ENCODE results near the gene CFAP57. TPM values are rescaled to one million over a fixed set of nuclear protein-coding genes. Genes with fewer than 3 reads are reported as not detected.
"Not testable (repeated sequence)": the region's sequence is repeated elsewhere in the genome, so short reads cannot be mapped to it uniquely, and the experiment has no call there.

CFAP57 gene
- under 1 TPM; 0.32 to 0.35 TPM for total RNA-seq

DNA sequence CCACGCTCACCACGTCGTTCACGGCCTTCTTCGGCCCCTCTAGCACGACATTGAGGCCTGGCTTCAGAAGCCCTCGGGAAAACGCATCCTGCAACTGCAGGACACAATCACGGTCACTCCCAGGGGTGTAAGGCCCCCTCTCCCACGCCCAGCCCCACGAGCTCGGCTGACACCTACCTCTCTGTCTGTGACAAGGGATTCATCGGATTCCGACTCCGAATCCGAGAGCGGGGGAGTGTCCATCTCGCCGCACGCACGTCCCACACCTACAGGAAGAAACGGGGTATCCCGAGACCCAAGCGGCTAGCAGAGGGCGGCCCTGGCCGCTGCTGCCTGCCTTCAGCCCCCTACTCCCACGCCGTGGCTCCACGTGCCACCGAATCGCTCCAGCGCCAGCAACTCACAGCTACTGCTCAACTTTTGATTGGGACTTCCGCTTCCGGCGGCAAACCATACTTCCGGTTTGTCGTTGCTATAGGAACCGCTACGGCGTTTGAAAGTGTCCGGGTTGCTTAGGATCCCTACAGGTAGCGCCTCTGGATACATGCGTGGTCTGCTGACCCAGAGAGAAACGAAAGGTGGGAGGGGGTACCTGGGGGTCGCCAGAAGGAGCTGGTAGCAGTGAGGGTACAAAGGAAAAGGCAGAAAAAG is at the start of gene CFAP57, which contains the start of gene EBNA1BP2:
TSS of gene CFAP57 (plus strand) at position 455 of the 651 bp plus-strand sequence. CDS start 424 bp downstream, outside the sequence.
TSS of gene EBNA1BP2 (minus strand) at position 415 of the 651 bp plus-strand sequence. CDS start at position 243, 172 bp downstream.
- peak; percentile 89 for DNase-seq
- Mint-ChIP-seq H3K27ac (peak within 1 kb of the TSS; percentile 96), H3K4me1 (peaks cover 30% of the 10 kb centered on the region), H3K36me3 (peaks cover 38% of the 10 kb centered on the region), H3K9me3 (peaks cover 2% of the 10 kb centered on the region), H3K4me3 (peak within 1 kb of the TSS; percentile 90), H3K27me3 (peaks cover 16% of the 10 kb centered on the region)

- DNase-seq: no peak
- H3K9me3 Mint-ChIP-seq: no peaks in the 10 kb centered on the region
- H3K27ac Mint-ChIP-seq: no peak overlapping the region
- peaks cover 36% of the 10 kb centered on the region for H3K27me3 Mint-ChIP-seq
- H3K4me3 Mint-ChIP-seq: no peak overlapping the region
- no peaks in the 10 kb centered on the region for H3K4me1 Mint-ChIP-seq
- H3K36me3 Mint-ChIP-seq: no peaks in the 10 kb centered on the region
Observed at GRCh38 chr1:43123031-43123430, 49.1 kb upstream of the CFAP57 start.

DNA sequence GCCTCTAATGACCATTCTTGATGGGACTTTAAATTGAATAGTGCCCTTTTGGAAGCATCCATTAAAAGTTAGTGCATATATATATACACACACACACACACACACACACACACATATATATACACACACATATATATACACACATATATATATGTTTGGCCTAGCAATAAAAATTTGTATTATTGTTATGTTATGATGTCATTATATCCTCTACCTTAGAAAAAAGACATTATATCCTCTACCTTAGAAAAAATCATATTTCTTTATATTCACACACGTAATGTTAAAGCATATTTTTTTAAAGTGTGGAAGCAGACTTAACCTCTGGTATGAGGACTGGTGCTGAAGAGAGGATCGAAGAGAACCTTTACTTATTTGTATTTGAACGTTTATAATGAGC is 43.3 kb upstream of the CFAP57 start:
- Mint-ChIP-seq H3K27me3 (peaks cover 26% of the 10 kb centered on the region), H3K4me1 (no peaks in the 10 kb centered on the region)

DNA sequence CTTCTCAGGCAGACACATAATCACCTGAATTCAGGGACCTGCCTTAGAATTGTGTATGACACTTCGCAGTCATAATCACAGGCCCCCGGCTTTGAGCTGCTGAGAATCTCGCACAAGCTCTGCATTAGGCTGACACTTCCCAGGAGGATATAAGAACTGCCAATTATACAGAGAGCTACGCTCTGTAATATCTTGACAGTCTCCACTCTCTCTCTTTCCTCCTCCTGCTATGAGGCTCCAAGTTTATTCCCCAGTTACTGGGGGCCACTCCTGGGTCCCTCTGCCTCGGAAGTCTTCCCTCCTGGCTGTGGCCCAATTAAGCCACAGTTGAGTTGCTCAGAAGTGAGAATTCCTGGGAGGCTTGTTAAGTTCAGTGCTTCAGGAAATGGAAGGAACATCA is 42.7 kb upstream of the CFAP57 start:
- H3K27me3 Mint-ChIP-seq: peaks cover 26% of the 10 kb centered on the region
- no peak overlapping the region for H3K27ac Mint-ChIP-seq
- no peak for DNase-seq
- H3K4me1 Mint-ChIP-seq: no peaks in the 10 kb centered on the region
- no peaks in the 10 kb centered on the region for H3K9me3 Mint-ChIP-seq
- H3K36me3 Mint-ChIP-seq: no peaks in the 10 kb centered on the region
- no peak overlapping the region for H3K4me3 Mint-ChIP-seq

More for the DNA sequence above, 43.3 kb upstream of the CFAP57 start:
- Mint-ChIP-seq H3K36me3 (no peaks in the 10 kb centered on the region), H3K9me3 (no peaks in the 10 kb centered on the region), H3K4me3 (no peak overlapping the region), H3K27ac (no peak overlapping the region)
- DNase-seq: no peak

- Mint-ChIP-seq H3K36me3 (no peaks in the 10 kb centered on the region), H3K27me3 (peaks cover 14% of the 10 kb centered on the region), H3K4me3 (no peak overlapping the region), H3K9me3 (peaks cover 1% of the 10 kb centered on the region), H3K4me1 (no peaks in the 10 kb centered on the region), H3K27ac (no peak overlapping the region)
- DNase-seq: no peak
Observed at GRCh38 chr1:43134068-43134467, 38.1 kb upstream of the CFAP57 start.

DNA sequence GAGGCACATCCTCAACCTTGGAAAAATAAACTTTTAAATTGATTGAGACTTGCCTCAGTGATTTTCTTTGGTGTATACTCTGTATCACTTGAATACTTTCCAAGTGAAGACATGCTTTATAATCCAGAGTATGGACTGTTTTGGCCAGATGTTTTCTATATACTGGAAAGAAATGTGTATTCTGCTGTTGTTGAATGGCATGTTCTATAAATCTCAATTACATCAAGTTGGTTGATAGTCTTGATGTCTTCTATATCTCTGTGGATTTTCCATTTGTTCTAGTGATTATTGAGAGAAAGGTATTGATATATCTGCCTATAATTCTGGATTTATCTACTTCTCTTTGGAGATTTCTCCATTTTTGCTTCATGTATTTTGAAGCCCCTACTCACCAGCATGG is 37.5 kb upstream of the CFAP57 start:
- no peak for DNase-seq
- Mint-ChIP-seq H3K4me3 (no peak overlapping the region), H3K4me1 (no peaks in the 10 kb centered on the region), H3K27ac (no peak overlapping the region), H3K36me3 (no peaks in the 10 kb centered on the region), H3K9me3 (peaks cover 3% of the 10 kb centered on the region), H3K27me3 (peaks cover 14% of the 10 kb centered on the region)

DNA sequence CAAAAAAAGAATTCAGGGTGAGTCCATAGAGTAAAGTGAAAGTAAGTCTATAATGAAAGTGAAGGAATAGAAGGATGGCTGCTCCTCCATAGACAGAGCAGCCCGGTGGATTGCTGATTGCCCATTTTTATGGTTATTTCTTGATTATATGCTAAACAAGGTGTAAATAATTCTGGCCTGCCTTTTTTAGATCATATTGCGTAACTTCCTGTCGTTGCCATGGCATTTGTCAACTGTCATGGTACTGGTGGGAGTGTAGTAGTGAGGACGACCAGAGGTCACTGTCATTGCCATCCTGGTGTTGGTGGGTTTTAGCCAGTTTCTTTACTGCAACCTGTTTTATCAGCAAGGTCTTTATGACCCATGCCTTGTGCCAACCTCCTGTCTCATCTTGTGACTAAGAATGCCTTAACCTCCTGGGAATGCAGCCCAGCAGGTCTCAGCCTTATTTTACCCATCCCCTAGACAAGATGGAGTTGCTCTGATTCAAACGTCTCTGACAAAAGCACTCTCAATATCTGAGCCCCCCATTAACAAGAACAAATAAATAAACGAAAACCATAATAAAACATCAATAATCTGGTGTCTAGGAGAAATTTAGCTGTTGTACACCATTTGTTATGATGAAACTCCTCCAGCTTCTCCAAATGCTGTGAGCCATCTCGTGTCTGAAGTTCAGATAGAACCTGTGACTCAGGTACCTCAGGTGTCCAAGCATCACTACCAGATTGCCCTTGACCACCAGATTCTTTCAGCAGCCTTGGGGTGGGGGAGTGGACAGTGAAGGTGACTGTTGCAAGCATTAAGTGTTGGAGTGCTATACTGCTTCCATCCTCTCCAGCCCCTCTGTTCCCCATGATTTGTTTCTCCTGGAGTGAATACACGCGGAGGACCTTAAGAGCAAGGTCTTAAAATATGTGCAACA is 36.0 kb upstream of the CFAP57 start:
- Mint-ChIP-seq H3K27ac (no peak overlapping the region), H3K4me1 (no peaks in the 10 kb centered on the region), H3K9me3 (peaks cover 3% of the 10 kb centered on the region), H3K36me3 (no peaks in the 10 kb centered on the region), H3K27me3 (peaks cover 12% of the 10 kb centered on the region), H3K4me3 (no peak overlapping the region)
- DNase-seq: no peak

DNA sequence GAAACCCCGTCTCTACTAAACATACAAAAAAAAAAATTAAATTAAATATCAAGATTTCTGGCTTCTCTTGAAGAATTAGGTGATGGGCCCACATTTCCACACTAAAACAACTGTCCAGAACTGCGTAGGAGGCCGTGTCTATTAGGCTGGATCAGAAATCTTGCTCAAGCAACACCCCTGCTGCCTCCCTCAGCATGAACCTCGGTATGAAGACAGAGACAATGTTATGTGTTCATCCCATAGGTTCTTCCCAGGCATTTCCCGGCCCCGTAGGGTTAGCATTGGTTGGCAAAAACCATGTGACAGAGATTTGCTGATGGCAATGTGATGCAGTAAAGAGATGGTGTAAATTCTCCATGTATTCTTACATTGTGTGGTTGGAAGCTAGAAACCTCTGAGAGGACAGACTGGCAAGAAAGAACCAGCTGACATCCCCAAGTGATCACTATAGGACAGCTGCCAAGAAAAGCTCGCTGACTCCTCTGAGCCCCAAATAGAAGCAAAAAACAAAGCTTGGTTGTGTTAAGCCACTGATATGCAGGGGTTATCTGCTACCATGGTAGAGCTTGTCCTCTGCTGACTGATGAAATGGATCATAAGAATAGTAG is 34.6 kb upstream of the CFAP57 start:
- peaks cover 3% of the 10 kb centered on the region for H3K9me3 Mint-ChIP-seq
- no peak overlapping the region for H3K4me3 Mint-ChIP-seq
- no peaks in the 10 kb centered on the region for H3K36me3 Mint-ChIP-seq
- no peak overlapping the region for H3K27ac Mint-ChIP-seq
- no peaks in the 10 kb centered on the region for H3K4me1 Mint-ChIP-seq
- peaks cover 7% of the 10 kb centered on the region for H3K27me3 Mint-ChIP-seq
- no peak for DNase-seq

DNA sequence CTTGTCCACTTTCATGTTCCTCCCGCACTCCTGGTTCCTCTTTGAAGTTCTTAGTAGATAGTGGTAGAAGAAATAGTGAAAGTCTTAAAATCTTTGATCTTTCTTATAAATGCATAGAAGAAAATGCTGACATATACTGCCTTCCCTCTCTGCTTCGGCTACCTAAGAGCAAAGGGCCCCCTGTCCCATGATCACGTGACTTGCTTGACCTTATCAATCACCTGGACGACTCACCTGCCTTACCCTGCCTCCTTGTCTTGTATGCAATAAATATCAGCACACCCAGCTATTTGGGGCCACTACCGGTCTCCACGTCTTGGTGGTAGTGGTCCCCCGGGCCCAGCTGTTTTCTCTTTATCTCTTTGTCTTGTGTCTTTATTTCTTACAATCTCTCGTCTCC is 32.8 kb upstream of the CFAP57 start:
- H3K36me3 Mint-ChIP-seq, H3K4me1 Mint-ChIP-seq, H3K27ac Mint-ChIP-seq, DNase-seq, H3K4me3 Mint-ChIP-seq, H3K9me3 Mint-ChIP-seq: not testable (repeated sequence)
- H3K27me3 Mint-ChIP-seq: peaks cover 22% of the 10 kb centered on the region

DNA sequence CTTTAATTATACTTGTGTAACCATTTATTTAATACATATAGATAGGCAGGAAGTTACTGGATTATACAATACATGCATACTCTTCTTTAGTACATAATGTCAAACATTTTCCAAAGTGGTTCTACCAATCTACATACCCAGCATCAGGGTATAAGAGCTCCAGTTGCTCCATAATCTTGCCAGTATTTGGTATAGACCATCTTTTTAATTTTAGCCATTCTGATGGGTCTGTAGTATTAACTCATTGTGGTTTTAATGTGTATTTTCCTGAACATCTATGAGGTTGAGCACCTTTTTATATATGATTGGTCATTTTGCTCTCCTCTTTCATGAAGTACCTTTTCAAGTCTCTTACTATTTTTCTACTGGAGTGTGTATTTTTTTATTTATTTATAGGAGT is 32.1 kb upstream of the CFAP57 start:
- no peak for DNase-seq
- Mint-ChIP-seq H3K9me3 (peaks cover 1% of the 10 kb centered on the region), H3K27me3 (peaks cover 29% of the 10 kb centered on the region), H3K4me3 (no peak overlapping the region), H3K36me3 (no peaks in the 10 kb centered on the region), H3K27ac (no peak overlapping the region), H3K4me1 (no peaks in the 10 kb centered on the region)

- peaks cover 1% of the 10 kb centered on the region for H3K9me3 Mint-ChIP-seq
- no peak overlapping the region for H3K27ac Mint-ChIP-seq
- no peaks in the 10 kb centered on the region for H3K36me3 Mint-ChIP-seq
- H3K4me1 Mint-ChIP-seq: no peaks in the 10 kb centered on the region
- no peak overlapping the region for H3K4me3 Mint-ChIP-seq
- peaks cover 35% of the 10 kb centered on the region for H3K27me3 Mint-ChIP-seq
- DNase-seq: no peak
Observed at GRCh38 chr1:43140583-43140982, 31.5 kb upstream of the CFAP57 start.

DNA sequence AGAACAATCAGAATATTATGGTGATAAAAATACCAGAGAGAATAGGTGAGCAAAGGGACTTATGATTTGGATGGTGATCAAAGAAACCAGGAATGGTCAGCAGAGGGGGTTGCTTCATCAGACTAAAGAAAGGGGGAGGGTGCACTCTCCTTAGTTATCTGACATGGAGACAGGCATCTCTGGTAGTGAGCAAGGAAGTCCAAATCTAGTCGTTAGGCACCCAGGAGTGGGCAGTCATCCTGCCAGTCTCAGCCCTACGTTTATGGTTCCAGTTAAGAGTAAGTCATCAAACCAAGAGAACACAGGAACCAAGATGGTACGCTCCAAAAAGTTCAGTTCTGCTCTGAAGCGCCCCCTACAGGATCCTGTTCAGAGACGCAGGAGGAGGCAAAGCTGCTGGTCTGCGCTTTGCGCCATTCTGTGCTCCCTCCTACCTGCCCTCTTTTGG is 28.7 kb upstream of the CFAP57 start:
- no peak overlapping the region for H3K4me3 Mint-ChIP-seq
- H3K9me3 Mint-ChIP-seq: peaks cover 1% of the 10 kb centered on the region
- no peaks in the 10 kb centered on the region for H3K36me3 Mint-ChIP-seq
- no peaks in the 10 kb centered on the region for H3K4me1 Mint-ChIP-seq
- no peak overlapping the region for H3K27ac Mint-ChIP-seq
- no peak for DNase-seq
- peaks cover 58% of the 10 kb centered on the region for H3K27me3 Mint-ChIP-seq

GRCh38 chr1:43144237-43144636 is 27.9 kb upstream of the CFAP57 start:
- Mint-ChIP-seq H3K36me3 (no peaks in the 10 kb centered on the region), H3K4me1 (no peaks in the 10 kb centered on the region), H3K9me3 (peaks cover 1% of the 10 kb centered on the region), H3K27me3 (peaks cover 66% of the 10 kb centered on the region), H3K27ac (no peak overlapping the region), H3K4me3 (no peak overlapping the region)
- no peak for DNase-seq

GRCh38 chr1:43147625-43148327 is 24.4 kb upstream of the CFAP57 start:
- no peaks in the 10 kb centered on the region for H3K9me3 Mint-ChIP-seq

More at GRCh38 chr1:43147625-43148327, 24.4 kb upstream of the CFAP57 start:
- Mint-ChIP-seq H3K27me3 (peaks cover 74% of the 10 kb centered on the region), H3K36me3 (no peaks in the 10 kb centered on the region), H3K27ac (no peak overlapping the region), H3K4me1 (no peaks in the 10 kb centered on the region), H3K4me3 (peak overlapping the region; percentile 5)
- DNase-seq: peak; percentile 53

Data from activated naive CD8-positive, alpha-beta T cell treated with anti-CD3 and anti-CD28 coated beads for 36 hours (primary cell).